ENCODE data around the gene ICAM1.
"Not testable (repeated sequence)": the region's sequence is repeated elsewhere in the genome, so short reads cannot be mapped to it uniquely, and the experiment has no call there.

ICAM1 gene

DNA sequence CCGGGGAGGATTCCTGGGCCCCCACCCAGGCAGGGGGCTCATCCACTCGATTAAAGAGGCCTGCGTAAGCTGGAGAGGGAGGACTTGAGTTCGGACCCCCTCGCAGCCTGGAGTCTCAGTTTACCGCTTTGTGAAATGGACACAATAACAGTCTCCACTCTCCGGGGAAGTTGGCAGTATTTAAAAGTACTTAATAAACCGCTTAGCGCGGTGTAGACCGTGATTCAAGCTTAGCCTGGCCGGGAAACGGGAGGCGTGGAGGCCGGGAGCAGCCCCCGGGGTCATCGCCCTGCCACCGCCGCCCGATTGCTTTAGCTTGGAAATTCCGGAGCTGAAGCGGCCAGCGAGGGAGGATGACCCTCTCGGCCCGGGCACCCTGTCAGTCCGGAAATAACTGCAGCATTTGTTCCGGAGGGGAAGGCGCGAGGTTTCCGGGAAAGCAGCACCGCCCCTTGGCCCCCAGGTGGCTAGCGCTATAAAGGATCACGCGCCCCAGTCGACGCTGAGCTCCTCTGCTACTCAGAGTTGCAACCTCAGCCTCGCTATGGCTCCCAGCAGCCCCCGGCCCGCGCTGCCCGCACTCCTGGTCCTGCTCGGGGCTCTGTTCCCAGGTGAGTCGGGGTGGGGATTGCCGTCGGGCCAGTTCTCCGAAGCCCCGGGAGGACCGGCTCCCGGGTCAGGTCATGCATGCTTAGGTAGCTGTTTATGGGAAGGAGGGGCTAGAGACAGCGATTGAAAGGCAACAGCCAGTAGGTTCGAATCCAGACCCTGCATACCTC, at the start of gene ICAM1:
Gene ICAM1 (plus strand): TSS at position 505 of the 779 bp plus-strand sequence. CDS start 40 bp downstream, at position 545.
- no peak for DNase-seq (ENCODE audit: low spot score)

- DNase-seq (ENCODE audit: low spot score) = no peak
These were observed 48.6 kb upstream of the ICAM1 start for GRCh38 chr19:10222201-10222890.

DNA sequence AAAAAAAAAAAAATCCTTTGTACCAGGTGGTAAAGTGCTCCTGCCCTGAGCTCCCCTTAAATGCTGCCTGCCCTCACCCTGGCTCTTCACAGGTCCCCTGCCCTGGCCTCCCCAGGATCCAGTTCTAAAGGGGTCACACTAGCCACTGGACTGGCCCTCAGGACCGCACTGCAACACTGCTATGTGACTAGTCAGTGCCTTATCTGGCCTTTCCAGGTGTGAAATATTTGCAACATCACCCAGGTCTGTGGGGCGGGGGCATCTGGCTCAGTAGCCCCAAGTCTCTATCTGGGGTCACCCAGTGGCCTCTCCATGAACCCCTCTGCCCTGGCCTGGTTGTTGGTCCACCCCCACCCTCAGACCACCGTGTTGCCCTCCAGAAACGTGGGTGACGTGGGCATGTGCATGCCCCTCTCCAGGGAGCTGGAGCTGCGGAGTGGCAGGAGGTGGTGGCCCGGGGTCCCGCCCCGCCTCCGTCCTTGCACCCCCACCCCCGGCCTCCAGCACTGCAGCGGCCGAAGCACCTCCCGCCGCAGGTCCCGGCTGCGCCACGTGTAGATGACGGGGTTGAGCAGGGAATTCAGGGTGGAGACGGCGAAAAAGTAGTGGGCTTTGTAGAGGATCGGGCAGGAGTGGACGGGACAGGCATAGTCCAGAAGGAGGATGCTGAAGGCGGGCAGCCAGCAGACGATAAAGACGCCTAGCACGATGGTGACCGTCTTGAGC, 47.3 kb upstream of the ICAM1 start:
- no peak for DNase-seq (ENCODE audit: low spot score)

- DNase-seq (ENCODE audit: low spot score) = no peak
These were observed 46.6 kb upstream of the ICAM1 start for GRCh38 chr19:10224337-10224736.

DNA sequence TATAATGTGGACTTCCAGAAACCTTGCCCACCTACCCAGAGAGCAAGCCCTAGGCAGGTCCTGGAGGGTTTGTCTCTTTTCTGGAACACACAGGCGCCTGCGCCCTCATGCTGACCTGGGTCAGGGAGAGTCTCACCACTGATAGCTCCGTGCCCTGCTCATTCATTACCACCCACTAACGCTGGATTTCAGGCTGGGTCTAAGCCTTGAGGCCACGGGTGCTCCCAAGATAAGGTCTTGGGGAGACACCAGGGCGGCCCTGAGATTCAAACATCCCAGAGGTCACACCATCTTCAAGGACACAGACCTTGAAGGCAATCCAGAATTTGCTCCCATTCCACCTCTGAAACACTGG, 44.9 kb upstream of the ICAM1 start:
- no peak for DNase-seq (ENCODE audit: low spot score)

DNA sequence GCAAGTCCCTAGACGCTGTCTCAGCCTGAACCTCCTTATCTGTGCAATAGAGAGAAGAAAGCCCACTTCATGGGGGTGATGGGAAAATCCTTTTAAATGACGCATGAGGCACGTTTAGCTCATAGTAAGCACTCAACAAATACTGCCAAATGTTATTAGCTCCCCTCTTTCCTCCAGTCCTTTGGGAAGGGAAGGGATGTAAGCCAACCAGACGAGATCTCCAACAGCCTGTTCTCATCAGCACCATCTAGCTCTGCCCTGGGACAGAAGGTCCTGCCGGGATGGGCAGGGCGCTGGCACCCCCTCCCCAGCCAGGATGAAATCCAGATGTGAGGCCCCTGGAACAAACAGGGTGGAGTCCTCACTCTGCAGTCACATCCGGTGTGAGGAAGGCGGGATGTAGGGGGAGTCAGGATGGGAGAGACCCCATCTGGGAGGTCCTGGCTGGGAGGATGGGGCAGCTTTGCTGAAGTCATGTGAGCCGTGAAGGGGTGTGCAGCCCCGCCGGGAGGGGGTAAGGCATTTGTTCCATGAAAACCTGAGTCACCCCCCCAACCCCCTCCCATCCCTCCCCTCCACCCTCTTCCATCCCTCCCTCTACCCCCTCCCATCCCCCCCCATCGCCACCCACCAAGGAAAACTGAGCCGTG, 44.4 kb upstream of the ICAM1 start:
- no peak for DNase-seq (ENCODE audit: low spot score)

DNA sequence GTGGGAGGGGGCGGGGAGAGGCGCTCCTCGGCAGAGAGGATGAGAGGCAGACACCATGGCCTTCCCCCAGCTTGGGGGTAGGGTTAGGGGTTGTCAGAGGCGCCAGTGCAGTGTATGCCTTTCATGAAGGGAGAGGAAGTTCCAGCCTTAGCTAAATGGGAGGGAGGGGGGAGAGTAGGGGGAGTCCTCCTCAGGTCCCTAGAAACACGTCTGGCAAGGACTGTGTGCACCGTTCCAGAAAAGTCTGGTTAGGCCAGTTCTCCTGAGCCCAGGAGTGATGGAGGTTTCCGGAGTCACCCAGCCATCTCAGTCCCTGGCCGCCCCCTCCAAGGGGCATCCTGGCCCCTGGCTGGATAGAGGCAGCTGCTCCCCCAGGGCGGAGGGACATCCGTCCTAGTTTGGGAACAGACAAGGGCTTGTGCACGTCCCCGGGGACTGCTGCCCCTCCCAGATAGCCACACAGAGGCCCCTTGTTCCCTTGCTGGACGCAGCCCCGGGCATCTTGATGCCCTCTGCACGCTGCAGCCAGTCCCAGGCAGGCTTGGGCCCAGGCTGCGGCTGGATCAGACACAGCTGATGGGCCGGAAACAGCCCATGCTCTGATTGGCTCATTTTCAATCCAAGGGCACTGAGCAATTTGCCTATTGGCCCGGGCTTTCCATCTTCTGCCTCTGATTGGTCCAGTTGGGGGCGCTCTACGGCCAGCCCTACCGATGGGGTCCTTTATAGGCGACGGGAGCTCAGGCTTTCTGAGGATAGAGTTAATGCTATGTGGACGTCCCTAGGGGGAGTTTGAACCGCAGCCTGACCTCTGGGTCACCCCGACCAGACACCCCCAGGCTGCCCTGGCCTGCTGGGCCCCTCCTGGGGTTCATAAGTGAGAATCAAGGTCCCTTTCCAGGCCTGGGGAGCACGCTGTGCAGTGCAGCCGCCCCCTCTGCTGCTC, 43.6 kb upstream of the ICAM1 start:
- no peak for DNase-seq (ENCODE audit: low spot score)

GRCh38 chr19:10228393-10228792, 42.5 kb upstream of the ICAM1 start:
- DNase-seq (ENCODE audit: low spot score) = no peak

GRCh38 chr19:10228920-10229319, 42.0 kb upstream of the ICAM1 start:
- DNase-seq (ENCODE audit: low spot score) = no peak

- DNase-seq (ENCODE audit: low spot score) = no peak
These were observed 40.6 kb upstream of the ICAM1 start for GRCh38 chr19:10230173-10230860.

- peak; percentile 84 for DNase-seq (ENCODE audit: low spot score)
These were observed 39.9 kb upstream of the ICAM1 start, which contains the start of gene S1PR2 for GRCh38 chr19:10230861-10231611. TSS of gene S1PR2 (minus strand) at chr19:10231331. CDS start at chr19:10224905, 6,426 bp downstream.

DNA sequence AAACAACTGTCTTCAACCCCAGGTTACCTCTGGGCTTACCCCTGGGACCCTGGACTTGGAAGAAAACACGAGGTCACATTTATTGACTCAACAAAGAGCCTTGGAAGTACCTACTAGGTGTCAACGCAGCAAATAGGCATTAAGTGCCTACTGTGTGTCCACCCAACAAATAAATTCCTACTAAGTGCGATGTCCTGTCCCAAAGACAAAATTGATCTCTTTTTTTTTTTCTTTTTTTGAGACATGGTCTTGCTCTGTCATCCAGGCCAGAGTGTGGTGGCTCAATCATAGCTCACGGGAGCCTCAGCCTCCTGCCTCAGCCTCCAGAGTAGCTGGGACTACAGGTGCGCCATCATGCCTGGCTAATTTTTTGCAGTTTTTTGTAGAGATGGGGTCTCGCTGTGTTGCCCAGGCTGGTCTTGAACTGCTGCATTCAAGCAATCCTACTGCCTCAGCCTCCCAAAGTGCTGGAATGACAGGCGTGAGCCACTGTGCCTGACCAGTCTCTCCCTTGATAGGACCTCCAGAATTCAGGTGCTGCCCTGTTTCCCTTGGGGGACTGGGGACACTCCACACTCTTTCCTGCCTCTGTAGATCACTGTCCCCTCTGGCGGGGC, 39.2 kb upstream of the ICAM1 start:
- DNase-seq (ENCODE audit: low spot score) = no peak

DNA sequence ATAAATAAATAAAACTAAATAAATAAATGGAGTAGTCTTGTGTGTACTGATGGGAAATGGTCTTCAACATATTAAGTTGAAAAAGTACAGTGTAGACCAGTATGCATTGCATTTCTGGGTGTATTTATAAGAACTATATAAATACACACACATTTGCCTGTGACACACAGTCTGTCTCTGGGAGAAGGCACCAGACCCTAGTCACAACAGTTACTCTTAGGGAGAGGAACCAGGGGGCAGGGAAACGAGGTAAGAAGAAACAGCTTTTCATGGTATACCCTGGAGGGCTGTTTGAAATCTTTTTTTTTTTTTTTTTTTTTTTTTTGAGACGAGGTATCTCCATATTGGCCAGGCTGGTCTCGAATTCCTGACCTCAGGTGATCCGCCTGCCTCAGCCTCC, 37.0 kb upstream of the ICAM1 start:
- DNase-seq (ENCODE audit: low spot score) = no peak

- DNase-seq (ENCODE audit: low spot score) = no peak
These were observed 35.9 kb upstream of the ICAM1 start for GRCh38 chr19:10235003-10235402.

DNA sequence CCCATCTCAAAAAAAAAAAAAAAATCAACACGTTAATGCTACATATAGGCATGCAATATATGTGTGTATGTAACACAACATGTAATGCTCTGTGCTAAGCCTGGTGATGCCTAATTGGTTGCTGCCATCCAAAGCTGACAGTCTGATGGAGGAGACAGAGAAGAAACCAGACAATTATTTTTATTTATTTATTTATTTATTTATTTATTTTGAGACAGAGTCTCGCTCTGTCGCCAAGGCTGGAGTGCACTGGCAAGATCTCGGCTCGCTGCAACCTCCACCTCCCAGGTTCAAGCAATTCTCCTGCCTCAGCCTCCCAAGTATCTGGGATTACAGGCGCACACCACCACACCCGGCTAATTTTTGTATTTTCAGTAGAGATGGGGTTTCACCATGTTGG, 35.5 kb upstream of the ICAM1 start:
- not testable (repeated sequence) for DNase-seq (ENCODE audit: low spot score)

DNA sequence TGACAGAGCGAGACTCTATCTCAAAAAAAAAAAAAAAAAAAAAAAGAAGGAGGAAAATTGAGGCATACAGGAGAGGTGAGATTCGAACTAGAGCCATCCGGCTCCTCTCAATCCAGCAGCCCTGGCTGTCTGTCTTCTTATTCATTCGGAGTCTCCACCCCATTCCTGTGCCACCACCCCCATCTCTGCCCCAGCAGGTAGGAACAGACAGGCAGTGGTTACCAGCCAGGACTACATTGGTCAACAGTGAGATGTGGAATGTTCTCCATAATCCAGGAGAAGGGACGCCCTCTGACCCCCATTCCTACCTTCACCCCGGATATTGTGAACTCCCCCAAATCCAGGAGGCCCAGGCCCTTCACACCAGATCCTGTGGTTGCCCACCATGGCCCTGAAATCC, 33.2 kb upstream of the ICAM1 start:
- no peak for DNase-seq (ENCODE audit: low spot score)

DNA sequence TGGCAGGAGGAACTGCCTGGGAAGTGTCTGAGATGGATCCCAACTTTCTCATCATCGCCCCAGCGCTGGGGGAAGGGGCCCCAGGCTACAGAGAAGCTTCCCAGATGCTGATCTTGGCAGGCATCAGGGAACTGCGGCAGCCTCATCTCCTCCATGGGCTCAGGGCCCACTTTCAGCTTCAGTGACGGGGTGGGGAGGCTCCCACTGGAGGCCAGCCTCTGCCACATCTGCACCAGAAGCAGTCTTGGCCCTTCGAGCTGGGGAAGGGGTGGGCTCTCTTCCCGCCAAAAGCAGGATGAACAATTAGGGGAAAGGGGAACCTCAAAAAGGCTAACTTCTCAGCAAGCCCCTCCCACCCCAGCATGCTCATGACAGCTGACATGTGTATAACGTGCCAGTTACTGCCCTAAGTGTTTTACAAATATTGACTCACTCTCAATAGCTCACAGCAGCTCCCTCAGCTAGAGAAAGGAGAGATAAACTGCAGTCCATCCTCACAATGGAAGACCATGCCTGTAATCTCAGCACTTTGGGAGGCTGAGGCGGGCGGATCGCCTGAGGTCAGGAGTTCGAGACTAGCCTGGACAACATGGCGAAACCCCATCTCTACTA, 32.6 kb upstream of the ICAM1 start:
- DNase-seq (ENCODE audit: low spot score) = no peak

- not testable (repeated sequence) for DNase-seq (ENCODE audit: low spot score)
These were observed 29.0 kb upstream of the ICAM1 start for GRCh38 chr19:10241826-10242449.
